ENCODE results near the gene APLF. TPM values are rescaled to one million over a fixed set of nuclear protein-coding genes. Genes with fewer than 3 reads are reported as not detected.

The APLF gene
- total RNA-seq, 2 experiments from 2014 or later = 4.1 to 4.3 TPM

GRCh38 chr2:68431316-68431972 is 35.9 kb upstream of the APLF start:
- no peaks in the 10 kb centered on the region for H3K27me3 ChIP-seq (ENCODE audit: control insufficient read depth in 1 of 2, insufficient read depth in 2 of 2, low read length in 2 of 2)
- Mint-ChIP-seq H3K4me1 (ENCODE audit: low read depth) (peaks cover 8% of the 10 kb centered on the region), H3K9me3 (no peaks in the 10 kb centered on the region), H3K27me3 (no peaks in the 10 kb centered on the region), H3K36me3 (ENCODE audit: low read depth) (no peaks in the 10 kb centered on the region), H3K27ac (no peak overlapping the region), H3K4me3 (no peak overlapping the region)
- intact Hi-C loops (cut with DNase I, micrococcal nuclease) = no loop called here
- ATAC-seq (ENCODE audit: poor library complexity) = no peak
- ChIA-PET CTCF (no interaction called here), POLR2A (no interaction called here)
- no peak overlapping the region for H3K27ac ChIP-seq (ENCODE audit: low read depth in 1 of 2, low read length in 2 of 2)
- DNase-seq = no peak
- no peak overlapping the region for H3K4me3 ChIP-seq (ENCODE audit: low read length)
- no peaks in the 10 kb centered on the region for H3K36me3 ChIP-seq (ENCODE audit: insufficient read depth, low read length)
- H3K4me1 ChIP-seq (ENCODE audit: insufficient read depth, low read length) = peaks cover 16% of the 10 kb centered on the region
- no peaks in the 10 kb centered on the region for H3K9me3 ChIP-seq (ENCODE audit: control insufficient read depth in 1 of 2, insufficient read depth in 1 of 2, low read length in 2 of 2)
- TF ChIP-seq, protein P1, sequence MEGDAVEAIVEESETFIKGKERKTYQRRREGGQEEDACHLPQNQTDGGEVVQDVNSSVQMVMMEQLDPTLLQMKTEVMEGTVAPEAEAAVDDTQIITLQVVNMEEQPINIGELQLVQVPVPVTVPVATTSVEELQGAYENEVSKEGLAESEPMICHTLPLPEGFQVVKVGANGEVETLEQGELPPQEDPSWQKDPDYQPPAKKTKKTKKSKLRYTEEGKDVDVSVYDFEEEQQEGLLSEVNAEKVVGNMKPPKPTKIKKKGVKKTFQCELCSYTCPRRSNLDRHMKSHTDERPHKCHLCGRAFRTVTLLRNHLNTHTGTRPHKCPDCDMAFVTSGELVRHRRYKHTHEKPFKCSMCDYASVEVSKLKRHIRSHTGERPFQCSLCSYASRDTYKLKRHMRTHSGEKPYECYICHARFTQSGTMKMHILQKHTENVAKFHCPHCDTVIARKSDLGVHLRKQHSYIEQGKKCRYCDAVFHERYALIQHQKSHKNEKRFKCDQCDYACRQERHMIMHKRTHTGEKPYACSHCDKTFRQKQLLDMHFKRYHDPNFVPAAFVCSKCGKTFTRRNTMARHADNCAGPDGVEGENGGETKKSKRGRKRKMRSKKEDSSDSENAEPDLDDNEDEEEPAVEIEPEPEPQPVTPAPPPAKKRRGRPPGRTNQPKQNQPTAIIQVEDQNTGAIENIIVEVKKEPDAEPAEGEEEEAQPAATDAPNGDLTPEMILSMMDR (IDR thresholded peaks at IDR 0.05) = no peak

DNA sequence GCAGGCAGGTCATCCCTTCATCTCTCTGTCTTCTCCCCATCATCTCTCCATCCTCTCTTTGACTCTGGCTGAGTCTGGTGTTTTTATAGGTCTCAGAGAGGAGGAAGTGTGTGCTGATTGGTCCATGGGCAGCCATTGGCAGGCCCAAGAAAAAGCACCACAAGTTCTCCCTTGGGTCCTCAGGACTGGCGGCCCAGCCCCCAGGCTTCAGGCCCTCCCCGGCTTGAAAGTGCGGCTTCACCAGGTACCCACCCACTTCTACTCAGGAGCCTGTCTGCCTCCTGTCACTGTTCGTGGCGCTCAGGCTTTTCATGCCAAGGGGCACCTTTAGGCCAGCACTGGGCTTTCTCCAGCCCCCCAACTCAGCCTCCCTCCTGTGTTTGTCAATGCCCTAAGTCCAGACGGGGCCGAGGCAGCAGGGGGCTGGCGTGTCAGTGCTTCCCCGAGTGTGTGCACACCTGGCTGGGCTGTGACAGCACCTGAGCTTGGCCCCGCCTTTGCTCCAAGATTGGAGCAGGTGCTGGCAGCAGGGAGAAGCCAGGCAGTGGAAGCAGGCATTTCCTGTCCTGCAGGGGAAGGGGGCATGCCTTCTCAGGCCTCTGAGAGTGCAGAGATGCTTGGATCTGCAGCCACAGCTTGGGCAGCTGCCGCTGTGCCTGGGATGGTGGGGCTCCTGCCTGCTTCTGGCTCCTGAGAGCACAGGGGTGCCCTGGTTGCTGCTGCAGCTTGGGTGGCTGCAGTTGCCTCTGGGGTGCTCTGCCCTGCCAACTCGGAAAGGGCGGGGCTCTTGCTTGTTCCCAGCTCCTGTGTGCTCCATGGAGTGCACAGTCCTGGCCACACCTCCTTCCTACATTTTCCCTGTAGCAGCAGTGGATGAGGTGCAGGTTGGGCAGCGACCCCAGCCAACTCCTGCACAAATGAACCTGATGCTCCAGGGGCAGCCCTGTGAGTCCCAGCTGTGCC is 34.4 kb upstream of the APLF start:
- TF ChIP-seq, protein P1 (IDR thresholded peaks at IDR 0.05) = no peak
- Histone ChIP-seq H3K27me3 (ENCODE audit: control insufficient read depth in 1 of 2, insufficient read depth in 2 of 2, low read length in 2 of 2) (no peaks in the 10 kb centered on the region), H3K27ac (ENCODE audit: low read depth in 1 of 2, low read length in 2 of 2) (no peak overlapping the region), H3K36me3 (ENCODE audit: insufficient read depth, low read length) (no peaks in the 10 kb centered on the region), H3K4me3 (ENCODE audit: low read length) (no peak overlapping the region), H3K4me1 (ENCODE audit: insufficient read depth, low read length) (peaks cover 5% of the 10 kb centered on the region), H3K9me3 (ENCODE audit: control insufficient read depth in 1 of 2, insufficient read depth in 1 of 2, low read length in 2 of 2) (no peaks in the 10 kb centered on the region)
- Mint-ChIP-seq H3K4me3 (no peak overlapping the region), H3K27ac (no peak overlapping the region), H3K9me3 (no peaks in the 10 kb centered on the region), H3K4me1 (ENCODE audit: low read depth) (no peaks in the 10 kb centered on the region), H3K27me3 (no peaks in the 10 kb centered on the region), H3K36me3 (ENCODE audit: low read depth) (no peaks in the 10 kb centered on the region)
- intact Hi-C loops (cut with DNase I, micrococcal nuclease) = no loop called here
- ChIA-PET CTCF (no interaction called here), POLR2A (no interaction called here)
- ATAC-seq (ENCODE audit: poor library complexity) (no peak), DNase-seq (no peak)

DNA sequence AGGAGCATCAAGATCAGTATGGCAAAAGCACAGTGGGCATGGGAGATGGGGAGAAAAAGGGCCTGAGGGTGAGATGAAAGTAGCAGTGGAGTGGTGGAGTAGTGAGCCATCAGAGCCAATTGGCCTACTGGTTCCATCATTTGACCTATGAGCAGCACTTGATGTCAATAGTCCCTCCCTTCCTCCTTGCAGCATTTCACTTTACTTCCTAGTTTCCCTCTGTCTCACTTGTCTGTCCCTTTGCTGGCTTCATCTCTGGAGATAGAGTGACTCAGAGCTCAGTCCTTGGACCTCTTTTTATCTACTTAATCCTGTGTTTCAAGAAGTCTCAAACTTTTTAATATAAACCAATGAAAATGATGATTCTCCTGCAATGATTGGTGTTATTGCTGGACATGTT is 32.4 kb upstream of the APLF start:
- no peak overlapping the region for H3K27ac Mint-ChIP-seq
- Histone ChIP-seq H3K4me3 (ENCODE audit: low read length) (no peak overlapping the region), H3K27me3 (ENCODE audit: control insufficient read depth in 1 of 2, insufficient read depth in 2 of 2, low read length in 2 of 2) (no peaks in the 10 kb centered on the region), H3K4me1 (ENCODE audit: insufficient read depth, low read length) (no peaks in the 10 kb centered on the region), H3K27ac (ENCODE audit: low read depth in 1 of 2, low read length in 2 of 2) (no peak overlapping the region), H3K36me3 (ENCODE audit: insufficient read depth, low read length) (no peaks in the 10 kb centered on the region), H3K9me3 (ENCODE audit: control insufficient read depth in 1 of 2, insufficient read depth in 1 of 2, low read length in 2 of 2) (no peaks in the 10 kb centered on the region)
- ChIA-PET CTCF (no interaction called here), POLR2A (no interaction called here)
- intact Hi-C loops (cut with DNase I, micrococcal nuclease) = no loop called here
- TF ChIP-seq, protein P1 (IDR thresholded peaks at IDR 0.05) = no peak
- no peak for DNase-seq
- ATAC-seq (ENCODE audit: poor library complexity) = no peak
- no peaks in the 10 kb centered on the region for H3K27me3 Mint-ChIP-seq
- H3K36me3 Mint-ChIP-seq (ENCODE audit: low read depth) = no peaks in the 10 kb centered on the region
- H3K9me3 Mint-ChIP-seq = no peaks in the 10 kb centered on the region
- H3K4me1 Mint-ChIP-seq (ENCODE audit: low read depth) = no peaks in the 10 kb centered on the region
- no peak overlapping the region for H3K4me3 Mint-ChIP-seq

Data from CD4-positive, alpha-beta T cell (primary cell).